IMR-90 (cell line): ENCODE measurements around the gene OSMR. TPM values are rescaled to one million over a fixed set of nuclear protein-coding genes. Genes with fewer than 3 reads are reported as not detected.

Experiments
- ATAC-seq: fragments of 200-7000 bp; cut with Tn5 transposase; 2 replicates; pipeline ENCODE4 v1.9.1; 2020; ENCODE audit warnings: low read depth, mild to moderate bottlenecking, moderate library complexity
- Bru-seq: library from RNA; stranded (reverse); fragments of 400-500 nt; gene quantifications from one replicate; lab custom pipeline; 2021; lab: Mats Ljungman, UMichigan
- BruChase-seq, 2 experiments: library from RNA; stranded (reverse); fragments of 400-500 nt; gene quantifications; one replicate each; lab custom pipeline; 2021; lab: Mats Ljungman, UMichigan
- BruUV-seq: library from RNA; stranded (reverse); fragments of 400-500 nt; replicated peaks from 2 replicates; lab custom pipeline; 2021; lab: Mats Ljungman, UMichigan
- CTCF ChIA-PET: fragments of 300-600 bp; formaldehyde crosslinking; extraction: SDS; loops from one replicate; lab custom pipeline; 2021; ENCODE audit warnings: antibody characterized with exemption; lab: Yijun Ruan, JAX
- POLR2A ChIA-PET: fragments of 300-600 bp; sonication (Branson Sonifier 250); formaldehyde crosslinking; loops from one replicate; lab custom pipeline; 2022; ENCODE audit warnings: antibody characterized with exemption; ENCODE audit not compliant: unreplicated experiment; lab: Charles Lee
- DNase-seq: peaks from one replicate; pipeline ENCODE4 v3.0.0; 2013
- H2AFZ ChIP-seq: replicated peaks from 2 replicates; pipeline ENCODE3; 2013; ENCODE audit warnings: low read length, mild to moderate bottlenecking; ENCODE audit not compliant: poor library complexity
- H2AK5ac ChIP-seq: 2 replicates; pipeline ENCODE4 v1.6.1; 2013; ENCODE audit warnings: low read depth, low read length, inconsistent platforms
- H2AK9ac ChIP-seq: replicated peaks from 2 replicates; pipeline ENCODE3; 2013; ENCODE audit warnings: mild to moderate bottlenecking, low read depth, low read length, moderate library complexity; ENCODE audit not compliant: poor library complexity
- H2BK120ac ChIP-seq: 2 replicates; pipeline ENCODE4 v1.6.1; 2013; ENCODE audit warnings: low read depth, low read length, inconsistent platforms
- H2BK15ac ChIP-seq: 3 replicates; pipeline ENCODE4 v1.6.1; 2013; ENCODE audit warnings: low read depth, low read length, inconsistent platforms
- H2BK20ac ChIP-seq: 2 replicates; pipeline ENCODE4 v1.6.1; 2013; ENCODE audit warnings: low read depth, mild to moderate bottlenecking, inconsistent platforms, low read length, moderate library complexity
- H2BK5ac ChIP-seq: 2 replicates; pipeline ENCODE4 v1.6.1; 2013; ENCODE audit warnings: mild to moderate bottlenecking, low read depth, low read length, inconsistent platforms; ENCODE audit not compliant: poor library complexity, severe bottlenecking
- H3K14ac ChIP-seq: replicated peaks from 2 replicates; pipeline ENCODE4 v1.6.1; 2013; ENCODE audit warnings: low read depth, low read length, inconsistent platforms
- H3K18ac ChIP-seq: 2 replicates; pipeline ENCODE4 v1.6.1; 2013; ENCODE audit warnings: low read depth, low read length, control low read depth
- H3K23ac ChIP-seq: 2 replicates; pipeline ENCODE4 v1.6.1; 2013; ENCODE audit warnings: low read depth, low read length, inconsistent platforms
- H3K27ac ChIP-seq: 2 replicates; pipeline ENCODE4 v1.5.1; 2013; ENCODE audit warnings: mild to moderate bottlenecking, control low read depth, low read length; ENCODE audit not compliant: insufficient read depth
- H3K27me3 ChIP-seq: 2 replicates; pipeline ENCODE4 v1.6.1; 2013; ENCODE audit warnings: low read length; ENCODE audit not compliant: control insufficient read depth, insufficient read depth
- H3K36me3 ChIP-seq: 2 replicates; pipeline ENCODE4 v1.6.1; 2013; ENCODE audit warnings: low read length, mixed read lengths; ENCODE audit not compliant: control insufficient read depth, insufficient read depth
- H3K4ac ChIP-seq: 2 replicates; pipeline ENCODE4 v1.6.1; 2013; ENCODE audit warnings: low read depth, low read length, inconsistent platforms
- H3K4me1 ChIP-seq: 2 replicates; pipeline ENCODE4 v1.6.1; 2013; ENCODE audit warnings: low read length, mixed read lengths; ENCODE audit not compliant: control insufficient read depth, insufficient read depth
- H3K4me2 ChIP-seq: 2 replicates; pipeline ENCODE4 v1.6.1; 2013; ENCODE audit warnings: low read depth, mild to moderate bottlenecking, control low read depth, low read length, moderate library complexity
- H3K4me3 ChIP-seq: 2 replicates; pipeline ENCODE4 v1.5.1; 2013; ENCODE audit warnings: low read depth, mild to moderate bottlenecking, control low read depth, low read length, moderate library complexity; ENCODE audit not compliant: insufficient read depth
- H3K56ac ChIP-seq: 2 replicates; pipeline ENCODE4 v1.6.1; 2013; ENCODE audit warnings: low read length, inconsistent platforms; ENCODE audit not compliant: insufficient read depth; ENCODE audit errors: extremely low read depth
- H3K79me1 ChIP-seq, 2 experiments: 2 replicates each; pipeline ENCODE4 v1.6.1; 2013; ENCODE audit warnings: low read length in 2 of 2, inconsistent platforms in 1 of 2, low read depth in 1 of 2
- H3K9ac ChIP-seq: 2 replicates; pipeline ENCODE4 v1.6.1; 2013; ENCODE audit warnings: low read depth, low read length, control low read depth
- H3K9me1 ChIP-seq: 2 replicates; pipeline ENCODE4 v1.6.1; 2013; ENCODE audit warnings: low read length, inconsistent platforms; ENCODE audit not compliant: insufficient read depth
- H3K9me3 ChIP-seq: 2 replicates; pipeline ENCODE4 v1.6.1; 2013; ENCODE audit warnings: low read length; ENCODE audit not compliant: control insufficient read depth, insufficient read depth
- H4K20me1 ChIP-seq: 2 replicates; pipeline ENCODE4 v1.6.1; 2013; ENCODE audit warnings: low read length, inconsistent platforms; ENCODE audit not compliant: insufficient read depth
- H4K5ac ChIP-seq: 2 replicates; pipeline ENCODE4 v1.6.1; 2013; ENCODE audit warnings: mild to moderate bottlenecking, low read depth, low read length, control low read depth
- H4K8ac ChIP-seq, 2 experiments: 2 replicates each; pipeline ENCODE4 v1.6.1; 2013; ENCODE audit warnings: low read depth in 2 of 2, low read length in 2 of 2, control low read depth in 1 of 2, inconsistent platforms in 1 of 2
- H4K91ac ChIP-seq: 2 replicates; pipeline ENCODE4 v1.6.1; 2013; ENCODE audit warnings: low read depth, low read length, inconsistent platforms; ENCODE audit not compliant: insufficient read depth
- CEBPB ChIP-seq: IDR thresholded peaks from 2 replicates; pipeline ENCODE4 v1.6.1; 2012; ENCODE audit warnings: low read depth, low read length, improper control_type of control experiment
- CHD1 ChIP-seq: IDR thresholded peaks from 2 replicates; pipeline ENCODE4 v1.6.1; 2012; ENCODE audit warnings: low read depth, low read length, improper control_type of control experiment
- FOS ChIP-seq: fragments of 150-350 bp; IDR thresholded peaks from 2 replicates; pipeline ENCODE4 v1.6.1; 2016; ENCODE audit warnings: low read depth, low read length
- MAFK ChIP-seq: IDR thresholded peaks from 2 replicates; pipeline ENCODE4 v1.6.1; 2012; ENCODE audit warnings: low read depth, low read length, improper control_type of control experiment
- MAZ ChIP-seq: IDR thresholded peaks from 2 replicates; pipeline ENCODE4 v1.6.1; 2012; ENCODE audit warnings: low read depth, mild to moderate bottlenecking, low read length, improper control_type of control experiment, moderate library complexity, borderline replicate concordance
- MXI1 ChIP-seq: IDR thresholded peaks from 2 replicates; pipeline ENCODE4 v1.6.1; 2012; ENCODE audit warnings: low read depth, mild to moderate bottlenecking, low read length, moderate library complexity, borderline replicate concordance
- NFE2L2 ChIP-seq: fragments of 150-350 bp; IDR thresholded peaks from 2 replicates; pipeline ENCODE4 v1.6.1; 2016; ENCODE audit warnings: low read depth, mild to moderate bottlenecking, low read length
- POLR2A ChIP-seq: IDR thresholded peaks from 2 replicates; pipeline ENCODE4 v1.6.1; 2012; ENCODE audit warnings: mild to moderate bottlenecking, low read depth, low read length
- RAD21 ChIP-seq: IDR thresholded peaks from 2 replicates; pipeline ENCODE4 v1.6.1; 2012; ENCODE audit warnings: low read length, improper control_type of control experiment
- RCOR1 ChIP-seq: IDR thresholded peaks from 2 replicates; pipeline ENCODE4 v1.6.1; 2012; ENCODE audit warnings: mild to moderate bottlenecking, low read length, improper control_type of control experiment; ENCODE audit not compliant: insufficient replicate concordance
- RFX5 ChIP-seq: IDR thresholded peaks from 2 replicates; pipeline ENCODE4 v1.8.0; 2012; ENCODE audit warnings: low read depth, mild to moderate bottlenecking, low read length, moderate library complexity
- SMC3 ChIP-seq: fragments of 150-350 bp; IDR thresholded peaks from 2 replicates; pipeline ENCODE4 v1.6.1; 2016; ENCODE audit warnings: low read depth, mild to moderate bottlenecking, antibody characterized with exemption, low read length, moderate library complexity
- USF2 ChIP-seq: fragments of 150-350 bp; IDR thresholded peaks from 2 replicates; pipeline ENCODE4 v1.6.1; 2017; ENCODE audit warnings: mild to moderate bottlenecking, antibody characterized with exemption, low read length, low read depth
- WGBS, 2 experiments: methylation state at CpG; one replicate each; pipeline versions ENCODE4 v1.1.5 to v1.1.7; 2013; ENCODE audit warnings: missing lambda C conversion rate in 2 of 2; ENCODE audit not compliant: insufficient read length in 1 of 2; ENCODE audit errors: extremely low coverage in 2 of 2; 5-methylcytosine and 5-hydroxymethylcytosine counted together
- dilution Hi-C: fragments of 300-500 bp; cut with HindIII; formaldehyde crosslinking; loops from one replicate; pipeline ENCODE4 v1.14.3; 2018; ENCODE audit warnings: low sequenced_read_pairs; ENCODE audit not compliant: unreplicated experiment
- in situ Hi-C: fragments of 300-500 bp; cut with MboI; formaldehyde crosslinking; loops from 3 replicates; pipeline ENCODE4 v1.14.3; 2019; ENCODE audit warnings: low sequenced_read_pairs, inconsistent platforms, mixed read lengths
- intact Hi-C: fragments of 100-400 bp; cut with micrococcal nuclease; formaldehyde crosslinking; loops from 2 replicates; pipeline ENCODE4 v1.10.0; 2022
- long read RNA-seq: library from polyadenylated mRNA; unstranded; transcript quantifications from one replicate; pipeline ENCODE4 v2.0.0, GENCODE V29; 2021; ENCODE audit not compliant: unreplicated experiment
- polyA plus RNA-seq, 3 experiments: library from polyadenylated mRNA; depleted of rRNA; stranded (reverse); fragments of >200 nt; gene quantifications; 2 replicates each; pipeline ENCODE4 v1.2.3, GENCODE V29; 2012; ENCODE audit warnings: low replicate concordance in 1 of 3
- total RNA-seq: library from RNA; depleted of rRNA; stranded (reverse); fragments of >200 nt; gene quantifications from 2 replicates; pipeline ENCODE4 v1.2.3, GENCODE V29; 2012; rRNA removed

Gene OSMR
- total RNA-seq (38.9 and 41.6 TPM in 2 replicates), polyA plus RNA-seq (2012; rRNA removed) (39.6 and 48.7 TPM in 2 replicates), Bru-seq, nascent RNA (percentile 98 among the genes with signal in this experiment), BruChase-seq, experiment 1, labeled RNA remaining after a 6-hour chase (percentile 96 among the genes with signal in this experiment), BruChase-seq, experiment 2, labeled RNA remaining after a 2-hour chase (percentile 94 among the genes with signal in this experiment)
- polyA plus RNA-seq (2012; cell fraction: cytosol; rRNA removed): 22.2 and 23.7 TPM in 2 replicates
- 20.0 and 79.2 TPM in 2 replicates for polyA plus RNA-seq (2012; cell fraction: nucleus; rRNA removed; ENCODE audit: low replicate concordance)
- long read RNA-seq, full-length matches to known transcripts: 6 of 81 reads
- long read RNA-seq, partial matches to known transcripts: 23 of 81 reads
- long read RNA-seq, other reads (novel, unspliced or antisense): 52 of 81 reads

DNA sequence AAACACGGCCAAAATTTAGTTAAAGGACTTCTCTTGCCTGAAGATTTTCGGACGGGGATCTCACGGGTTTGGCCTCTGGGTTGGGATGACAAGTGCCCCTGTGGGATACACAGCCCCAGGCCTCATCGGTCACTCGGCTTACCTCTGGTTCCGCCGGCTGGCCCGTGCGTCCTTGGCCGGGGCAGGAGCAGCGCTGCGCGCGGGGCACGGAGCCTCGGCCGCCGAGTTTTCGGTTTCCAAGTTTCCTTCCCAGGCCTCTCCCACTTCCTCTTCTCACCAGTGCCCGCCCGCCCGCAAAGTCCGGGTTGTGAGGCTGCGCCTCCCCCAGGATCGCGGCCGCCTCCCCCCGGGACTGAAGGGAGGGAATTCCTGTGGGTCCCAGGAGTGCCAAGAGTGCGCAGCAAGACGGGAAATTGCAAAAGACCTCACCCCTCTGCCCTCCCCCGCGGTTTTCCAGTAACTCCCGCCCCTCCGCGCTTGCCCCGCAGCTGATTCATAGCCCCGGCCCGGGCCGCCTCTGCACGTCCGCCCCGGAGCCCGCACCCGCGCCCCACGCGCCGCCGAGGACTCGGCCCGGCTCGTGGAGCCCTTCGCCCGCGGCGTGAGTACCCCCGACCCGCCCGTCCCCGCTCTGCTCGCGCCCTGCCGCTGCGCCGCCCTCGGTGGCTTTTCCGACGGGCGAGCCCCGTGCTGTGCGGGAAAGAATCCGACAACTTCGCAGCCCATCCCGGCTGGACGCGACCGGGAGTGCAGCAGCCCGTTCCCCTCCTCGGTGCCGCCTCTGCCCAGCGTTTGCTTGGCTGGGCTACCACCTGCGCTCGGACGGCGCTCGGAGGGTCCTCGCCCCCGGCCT lies at the start of gene OSMR:
OSMR (plus strand) TSS at position 487 of the 853 bp plus-strand sequence. CDS start 23,033 bp downstream, outside the sequence.
- intact Hi-C loops: loop anchor here (10.0 kb wide), 2 partner anchors 229 to 439 kb away; partner anchors contain the start of gene RICTOR
- TF ChIP-seq FOS: peak; percentile 72
- TF ChIP-seq NFE2L2: peak; percentile 31; the same call in 1 of the 2 replicates
- peak; percentile 62; the same call in 1 of the 2 replicates for TF ChIP-seq MXI1
- peak; percentile 98 for TF ChIP-seq MAZ
- TF ChIP-seq MAFK: no peak
- peak; percentile 47 for TF ChIP-seq RCOR1
- 0 out of 2 replicates have a peak, but pooled peaks have one; percentile 33 for TF ChIP-seq CHD1
- no peak for TF ChIP-seq RFX5
- TF ChIP-seq CEBPB: peak; percentile 97
- TF ChIP-seq SMC3: no peak
- peak; percentile 91 for TF ChIP-seq POLR2A
- TF ChIP-seq USF2: peak; percentile 33
- TF ChIP-seq RAD21: peak; percentile 1; the same call in 1 of the 2 replicates

More for the DNA sequence above, at the start of gene OSMR:
- Histone ChIP-seq H2BK20ac (peak within 1 kb of the TSS; percentile 66), H3K9ac (peak within 1 kb of the TSS; percentile 99), H3K79me1 (peaks cover 18 to 66% of the 10 kb centered on the region in 2 experiments), H2AK9ac (peak within 1 kb of the TSS; percentile 98), H2BK5ac (peak within 1 kb of the TSS; percentile 98), H3K4me1 (peaks cover 12% of the 10 kb centered on the region), H2BK15ac (peak within 1 kb of the TSS; percentile 88), H2AFZ (peak within 1 kb of the TSS; percentile 97), H3K36me3 (peaks cover 16% of the 10 kb centered on the region), H4K8ac (peak within 1 kb of the TSS; percentile 96 to 99), H3K4me3 (peak within 1 kb of the TSS; percentile 93), H3K56ac (peak within 1 kb of the TSS; percentile 100), H4K20me1 (peaks cover 18% of the 10 kb centered on the region), H3K18ac (peak within 1 kb of the TSS; percentile 97), H3K4me2 (peak within 1 kb of the TSS; percentile 97), H3K9me1 (peaks cover 2% of the 10 kb centered on the region; the same call in 1 of the 2 replicates), H3K27ac (peak within 1 kb of the TSS; percentile 99), H3K23ac (peak within 1 kb of the TSS; percentile 100), H3K9me3 (no peaks in the 10 kb centered on the region), H3K27me3 (no peaks in the 10 kb centered on the region), H4K91ac (peak within 1 kb of the TSS; percentile 97), H3K14ac (peak within 1 kb of the TSS; percentile 96), H2BK120ac (peak within 1 kb of the TSS; percentile 96), H2AK5ac (peak within 1 kb of the TSS; percentile 96), H3K4ac (peak within 1 kb of the TSS; percentile 90), H4K5ac (peak within 1 kb of the TSS; percentile 95)
- dilution Hi-C loops (no loop called here), in situ Hi-C loops (no loop called here)
- DNase-seq (peak; percentile 98), ATAC-seq (peak; percentile 95)
- ChIA-PET CTCF (interaction anchor here (0.5 to 1.8 kb wide), 2 partner anchors 404 to 472 kb away, joined by 3 to 5 read pairs; no protein-coding TSS in a partner anchor), POLR2A (interaction anchor here (0.6 to 1.0 kb wide), 2 partner anchors 36 to 44 kb away, joined by 3 read pairs; no protein-coding TSS in a partner anchor)
- no TSS peak for BruUV-seq
- WGBS, 2 experiments: 0% methylated on average over 53 of the region's 89 CpGs; no CpG with 5 or more reads in 1 of the 2 experiments
